Neuronal stem cell (in vitro differentiated cells): ENCODE measurements around the gene HHIPL1.
"Not testable (repeated sequence)": the region's sequence is repeated elsewhere in the genome, so short reads cannot be mapped to it uniquely, and the experiment has no call there.

ENCODE experiments used
- DNase-seq: peaks from one replicate; pipeline ENCODE4 v3.0.0-alpha.2; 2013; ENCODE audit warnings: low spot score
- H2AFZ ChIP-seq: one replicate; pipeline ENCODE4 v1.6.1; 2013; ENCODE audit warnings: mild to moderate bottlenecking, low read length, inconsistent platforms
- H2AK5ac ChIP-seq: 2 replicates; pipeline ENCODE4 v1.6.1; 2013; ENCODE audit warnings: low read depth, mild to moderate bottlenecking, inconsistent platforms, low read length, moderate library complexity, mixed read lengths
- H2BK120ac ChIP-seq: 2 replicates; pipeline ENCODE4 v1.6.1; 2013; ENCODE audit warnings: low read depth, mild to moderate bottlenecking, inconsistent platforms, low read length, moderate library complexity, mixed read lengths
- H2BK12ac ChIP-seq: one replicate; pipeline ENCODE4 v1.6.1; 2013; ENCODE audit warnings: low read length, inconsistent platforms
- H2BK15ac ChIP-seq: 2 replicates; pipeline ENCODE4 v1.6.1; 2013; ENCODE audit warnings: mild to moderate bottlenecking, low read length, inconsistent platforms, mixed read lengths
- H2BK5ac ChIP-seq: one replicate; pipeline ENCODE4 v1.6.1; 2013; ENCODE audit warnings: inconsistent platforms, mild to moderate bottlenecking, low read length, moderate library complexity
- H3K14ac ChIP-seq: one replicate; pipeline ENCODE4 v1.6.1; 2013; ENCODE audit warnings: low read length, inconsistent platforms
- H3K18ac ChIP-seq: 2 replicates; pipeline ENCODE4 v1.6.1; 2013; ENCODE audit warnings: low read length, inconsistent platforms
- H3K23ac ChIP-seq: 2 replicates; pipeline ENCODE4 v1.6.1; 2013; ENCODE audit warnings: low read depth, mild to moderate bottlenecking, mixed read lengths, low read length, inconsistent platforms; ENCODE audit not compliant: poor library complexity
- H3K27ac ChIP-seq: replicated peaks from 3 replicates; pipeline ENCODE4 v1.5.1; 2013; ENCODE audit warnings: low read length, inconsistent platforms
- H3K27me3 ChIP-seq, 3 experiments: 2 replicates each; pipeline ENCODE4 v1.6.1; 2013; ENCODE audit warnings: low read length in 3 of 3, mild to moderate bottlenecking in 2 of 3, inconsistent platforms in 1 of 3, low read depth in 1 of 3, mixed read lengths in 1 of 3, moderate library complexity in 1 of 3; ENCODE audit not compliant: control insufficient read depth in 3 of 3, insufficient read depth in 3 of 3
- H3K36me3 ChIP-seq, 2 donors: replicated peaks in 1 of 2; 2 replicates each; pipeline ENCODE4 v1.6.1; 2013; ENCODE audit warnings: low read length in 2 of 2; ENCODE audit not compliant: control insufficient read depth in 2 of 2, insufficient read depth in 2 of 2
- H3K4ac ChIP-seq: 2 replicates; pipeline ENCODE4 v1.6.1; 2013; ENCODE audit warnings: inconsistent platforms, mild to moderate bottlenecking, low read length, moderate library complexity
- H3K4me1 ChIP-seq, 2 donors: 1 replicate in 1 of 2; 2 replicates in 1 of 2; pipeline ENCODE4 v1.6.1; 2013; ENCODE audit warnings: low read length in 2 of 2, low read depth in 1 of 2; ENCODE audit not compliant: control insufficient read depth in 2 of 2, insufficient read depth in 1 of 2
- H3K4me2 ChIP-seq: one replicate; pipeline ENCODE4 v1.6.1; 2013; ENCODE audit warnings: mild to moderate bottlenecking, low read length, inconsistent platforms; ENCODE audit not compliant: insufficient read depth, poor library complexity, severe bottlenecking
- H3K4me3 ChIP-seq, 2 donors: 2 replicates each; pipeline ENCODE4 v1.5.1; 2013; ENCODE audit warnings: low read length in 2 of 2, mild to moderate bottlenecking in 2 of 2, inconsistent platforms in 1 of 2, moderate library complexity in 1 of 2
- H3K79me1 ChIP-seq: one replicate; pipeline ENCODE4 v1.6.1; 2013; ENCODE audit warnings: low read depth, mild to moderate bottlenecking, inconsistent platforms, low read length, moderate library complexity
- H3K9ac ChIP-seq: one replicate; pipeline ENCODE4 v1.6.1; 2013; ENCODE audit warnings: mild to moderate bottlenecking, low read depth, low read length, inconsistent platforms; ENCODE audit not compliant: poor library complexity
- H3K9me3 ChIP-seq, 2 donors: replicated peaks in 1 of 2; 2 replicates each; pipeline versions ENCODE3 to v1.6.1; 2013; ENCODE audit warnings: low read length in 2 of 2, mild to moderate bottlenecking in 2 of 2, inconsistent platforms in 1 of 2, low read depth in 1 of 2, mixed read lengths in 1 of 2, moderate library complexity in 1 of 2; ENCODE audit not compliant: control insufficient read depth in 2 of 2, insufficient read depth in 1 of 2
- H4K8ac ChIP-seq: one replicate; pipeline ENCODE4 v1.6.1; 2013; ENCODE audit warnings: low read depth, mild to moderate bottlenecking, inconsistent platforms, low read length, moderate library complexity
- H4K91ac ChIP-seq: one replicate; pipeline ENCODE4 v1.6.1; 2013; ENCODE audit warnings: low read length, low read depth, mild to moderate bottlenecking, inconsistent platforms; ENCODE audit not compliant: poor library complexity
- WGBS, 2 donors: extraction: QIAGEN DNeasy Blood & Tissue Kit; methylation state at CpG; one replicate each; pipeline ENCODE4 v1.1.7; 2013; ENCODE audit warnings: missing lambda C conversion rate in 2 of 2, mixed read lengths in 1 of 2; ENCODE audit not compliant: insufficient read length in 2 of 2, insufficient replicate concordance in 1 of 2; ENCODE audit errors: extremely low coverage in 2 of 2; 5-methylcytosine and 5-hydroxymethylcytosine counted together

The HHIPL1 gene

GRCh38 chr14:99660794-99661193, 15.9 kb downstream of the HHIPL1 start:
- Histone ChIP-seq H3K4me3 (no peak overlapping the region), H3K79me1 (no peaks in the 10 kb centered on the region), H3K4ac (no peak overlapping the region), H3K36me3 (no peaks in the 10 kb centered on the region), H3K23ac (no peak overlapping the region), H2BK12ac (no peak overlapping the region), H2AFZ (no peak overlapping the region), H2BK15ac (peak overlapping the region; percentile 46), H2BK120ac (no peak overlapping the region), H4K91ac (no peak overlapping the region), H3K4me1 (peaks cover 33 to 43% of the 10 kb centered on the region in 2 donors), H3K9me3 (peaks cover 0 to 3% of the 10 kb centered on the region in 2 donors), H3K14ac (no peak overlapping the region), H3K18ac (peak overlapping the region; percentile 68), H3K27ac (no peak overlapping the region), H2AK5ac (peak overlapping the region; percentile 65), H3K27me3 (peaks cover 0 to 8% (median 0%) of the 10 kb centered on the region in 3 experiments), H2BK5ac (no peak overlapping the region), H3K4me2 (no peak overlapping the region), H3K9ac (no peak overlapping the region), H4K8ac (no peak overlapping the region)
- no CpG with 5 or more reads among the region's 4 CpGs for WGBS, 2 donors
- no peak for DNase-seq

- H3K27me3 ChIP-seq, H4K91ac ChIP-seq, H3K79me1 ChIP-seq, H2BK12ac ChIP-seq, H2BK120ac ChIP-seq, H3K9me3 ChIP-seq, H3K18ac ChIP-seq, H3K36me3 ChIP-seq, H3K4ac ChIP-seq, H3K4me2 ChIP-seq, H3K9ac ChIP-seq, H2AK5ac ChIP-seq, H2AFZ ChIP-seq, H3K27ac ChIP-seq, H3K4me3 ChIP-seq, H2BK5ac ChIP-seq, DNase-seq, H2BK15ac ChIP-seq, H3K14ac ChIP-seq, H4K8ac ChIP-seq, H3K23ac ChIP-seq: not testable (repeated sequence)
- peaks cover 33 to 47% of the 10 kb centered on the region in 2 donors for H3K4me1 ChIP-seq
These were observed 16.3 kb downstream of the HHIPL1 start for GRCh38 chr14:99661206-99661605.

GRCh38 chr14:99662846-99663245, 17.9 kb downstream of the HHIPL1 start:
- no peak overlapping the region for H2BK12ac ChIP-seq
- no peak overlapping the region for H3K23ac ChIP-seq
- peak overlapping the region; percentile 72 for H3K18ac ChIP-seq
- no CpG with 5 or more reads among the region's 10 CpGs for WGBS, 2 donors
- DNase-seq, result no peak
- no peak overlapping the region for H3K9ac ChIP-seq
- H4K8ac ChIP-seq, result no peak overlapping the region
- H4K91ac ChIP-seq, result no peak overlapping the region
- H3K4me3 ChIP-seq, result no peak overlapping the region
- no peak overlapping the region for H3K4ac ChIP-seq
- H2BK15ac ChIP-seq, result no peak overlapping the region
- H3K4me1 ChIP-seq, result peaks cover 37 to 58% of the 10 kb centered on the region in 2 donors
- H3K9me3 ChIP-seq, result no peaks in the 10 kb centered on the region
- H3K36me3 ChIP-seq, result no peaks in the 10 kb centered on the region
- H2BK5ac ChIP-seq, result no peak overlapping the region
- H3K79me1 ChIP-seq, result no peaks in the 10 kb centered on the region
- no peak overlapping the region for H3K27ac ChIP-seq
- H3K14ac ChIP-seq, result no peak overlapping the region
- H3K4me2 ChIP-seq, result no peak overlapping the region
- H3K27me3 ChIP-seq, result peaks cover 0 to 8% (median 0%) of the 10 kb centered on the region in 3 experiments
- H2BK120ac ChIP-seq, result no peak overlapping the region
- H2AFZ ChIP-seq, result peak overlapping the region; percentile 37
- peak overlapping the region; percentile 12 for H2AK5ac ChIP-seq

DNA sequence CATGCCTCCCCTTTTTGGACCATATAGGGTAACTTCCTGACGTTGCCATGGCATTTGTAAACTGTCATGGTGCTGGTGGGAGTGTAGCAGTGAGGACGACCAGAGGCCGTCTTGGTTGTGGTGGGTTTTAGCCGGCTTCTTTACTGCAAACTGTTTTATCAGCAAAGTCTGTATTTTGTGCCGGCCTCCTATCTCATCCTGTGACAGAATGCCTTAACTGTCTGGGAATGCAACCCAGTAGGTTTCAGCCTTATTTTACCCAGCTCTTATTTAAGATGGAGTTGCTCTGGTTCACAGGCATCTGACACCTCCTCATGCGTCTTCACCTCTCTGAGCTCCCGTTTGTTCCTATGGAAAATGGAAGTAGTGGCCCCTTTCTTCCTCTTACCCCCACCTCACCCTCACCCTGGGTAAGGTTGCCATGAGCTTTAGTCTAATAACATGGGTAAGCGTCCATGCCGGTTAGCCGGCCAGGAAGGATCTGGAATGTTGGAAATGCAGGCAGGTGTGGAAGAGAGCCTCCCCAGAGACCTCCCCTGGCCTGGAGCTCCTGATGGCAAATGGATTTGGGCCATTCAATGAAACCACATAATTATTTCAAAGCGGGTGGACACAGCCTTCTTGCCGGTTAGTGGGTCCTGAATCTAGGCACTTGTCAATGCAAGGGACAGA, 18.6 kb downstream of the HHIPL1 start:
- Histone ChIP-seq H3K14ac (no peak overlapping the region), H3K27ac (peak overlapping the region; percentile 61), H3K23ac (no peak overlapping the region), H3K4me2 (no peak overlapping the region), H2AFZ (peak overlapping the region; percentile 31), H4K91ac (no peak overlapping the region), H3K27me3 (peaks cover 0 to 8% (median 0%) of the 10 kb centered on the region in 3 experiments), H3K9me3 (no peaks in the 10 kb centered on the region), H3K18ac (peak overlapping the region; percentile 52), H3K4me1 (peaks cover 41 to 59% of the 10 kb centered on the region in 2 donors), H2BK15ac (no peak overlapping the region), H2BK120ac (no peak overlapping the region), H3K4me3 (no peak overlapping the region), H4K8ac (no peak overlapping the region), H2BK5ac (no peak overlapping the region), H2BK12ac (no peak overlapping the region), H3K79me1 (no peaks in the 10 kb centered on the region), H3K36me3 (no peaks in the 10 kb centered on the region), H3K9ac (no peak overlapping the region), H3K4ac (no peak overlapping the region), H2AK5ac (peak overlapping the region; percentile 66)
- WGBS, 2 donors, result no CpG with 5 or more reads among the region's 12 CpGs
- no peak for DNase-seq
